NOMO-1 treated with dmso at 0.1 percent for 144 hours (cell line): ENCODE results near the gene CHI3L1.

Experiments
- DNase-seq: peaks from one replicate; lab custom pipeline; 2025; ENCODE audit not compliant: unreplicated experiment; lab: John Stamatoyannopoulos, UW

Gene CHI3L1

GRCh38 chr1:203152158-203153034 lies 34.1 kb downstream of the CHI3L1 start:
- no peak for DNase-seq

GRCh38 chr1:203151362-203152157 lies 34.9 kb downstream of the CHI3L1 start:
- no peak for DNase-seq

- no peak for DNase-seq
Observed at GRCh38 chr1:203150511-203151297, 35.8 kb downstream of the CHI3L1 start.

GRCh38 chr1:203149188-203149840 lies 37.2 kb downstream of the CHI3L1 start:
- peak; percentile 34 for DNase-seq

GRCh38 chr1:203148579-203148978 lies 37.9 kb downstream of the CHI3L1 start:
- no peak for DNase-seq

- no peak for DNase-seq
Observed at GRCh38 chr1:203148127-203148526, 38.4 kb downstream of the CHI3L1 start.

GRCh38 chr1:203147376-203147775 lies 39.1 kb downstream of the CHI3L1 start:
- DNase-seq: no peak

- DNase-seq: no peak
Observed at GRCh38 chr1:203146537-203146936, 40.0 kb downstream of the CHI3L1 start.

GRCh38 chr1:203146042-203146369 lies 40.5 kb downstream of the CHI3L1 start:
- no peak for DNase-seq

GRCh38 chr1:203145321-203146041 lies 41.0 kb downstream of the CHI3L1 start:
- DNase-seq: no peak

GRCh38 chr1:203144661-203145060 lies 41.8 kb downstream of the CHI3L1 start:
- DNase-seq: no peak

- DNase-seq: no peak
Observed at GRCh38 chr1:203143641-203144040, 42.9 kb downstream of the CHI3L1 start.

- DNase-seq: no peak
Observed at GRCh38 chr1:203142684-203143408, 43.7 kb downstream of the CHI3L1 start.

- no peak for DNase-seq
Observed at GRCh38 chr1:203142124-203142523, 44.4 kb downstream of the CHI3L1 start.

- no peak for DNase-seq
Observed at GRCh38 chr1:203140743-203141520, 45.6 kb downstream of the CHI3L1 start.

- DNase-seq: no peak
Observed at GRCh38 chr1:203139976-203140475, 46.5 kb downstream of the CHI3L1 start.

- no peak for DNase-seq
Observed at GRCh38 chr1:203138066-203138465, 48.4 kb downstream of the CHI3L1 start.

- DNase-seq: no peak
Observed at GRCh38 chr1:203137324-203137723, 49.2 kb downstream of the CHI3L1 start.
